Erythroblast (primary cell): Measurements from ENCODE around the gene ATG7.

Experiments used
- DNase-seq, 2 experiments: peaks; one replicate each; lab custom pipeline; 2025; lab: John Stamatoyannopoulos, UW
- GATA1 ChIP-seq: IDR thresholded peaks from 2 replicates; pipeline ENCODE4 v1.6.1; 2011; ENCODE audit warnings: low read depth, mild to moderate bottlenecking, control low read depth, low read length, moderate library complexity
- POLR2A ChIP-seq: IDR thresholded peaks from 2 replicates; pipeline ENCODE4 v1.6.1; 2011; ENCODE audit warnings: mild to moderate bottlenecking, low read length

The ATG7 gene

GRCh38 chr3:11272906-11273574 lies 843 bp downstream of the ATG7 start:
- no peak for TF ChIP-seq POLR2A
- no peak for TF ChIP-seq GATA1
- peak; percentile 25 to 52 for DNase-seq

GRCh38 chr3:11273891-11274291 lies 1.7 kb downstream of the ATG7 start:
- no peak for TF ChIP-seq POLR2A
- no peak for TF ChIP-seq GATA1
- no peak for DNase-seq

- no peak for TF ChIP-seq GATA1
- TF ChIP-seq POLR2A, result no peak
- no peak for DNase-seq
Observed at GRCh38 chr3:11274566-11275142, 2.5 kb downstream of the ATG7 start.

- DNase-seq, result no peak
- TF ChIP-seq POLR2A (no peak), GATA1 (no peak)
Observed at GRCh38 chr3:11275926-11276325, 3.7 kb downstream of the ATG7 start.

- no peak for DNase-seq
- TF ChIP-seq GATA1 (no peak), POLR2A (no peak)
Observed at GRCh38 chr3:11276901-11277300, 4.7 kb downstream of the ATG7 start.

GRCh38 chr3:11282250-11283138 lies 10.3 kb downstream of the ATG7 start:
- DNase-seq, result no peak
- no peak for TF ChIP-seq GATA1
- TF ChIP-seq POLR2A, result no peak

- DNase-seq, result no peak
Observed at GRCh38 chr3:11283139-11283475, 10.9 kb downstream of the ATG7 start.

GRCh38 chr3:11284011-11284410 lies 11.8 kb downstream of the ATG7 start:
- no peak for DNase-seq
- TF ChIP-seq POLR2A (no peak), GATA1 (no peak)

More at GRCh38 chr3:11283139-11283475, 10.9 kb downstream of the ATG7 start:
- TF ChIP-seq GATA1, result no peak

- TF ChIP-seq GATA1 (no peak), POLR2A (no peak)
- DNase-seq, result no peak
Observed at GRCh38 chr3:11285471-11285870, 13.3 kb downstream of the ATG7 start.

GRCh38 chr3:11287404-11287803 lies 15.2 kb downstream of the ATG7 start:
- TF ChIP-seq POLR2A (no peak), GATA1 (no peak)
- DNase-seq, result no peak

- TF ChIP-seq POLR2A, result no peak
- no peak for TF ChIP-seq GATA1
- no peak for DNase-seq
Observed at GRCh38 chr3:11288021-11288491, 15.9 kb downstream of the ATG7 start.

- peak in 1 of 2 experiments; percentile 19 for DNase-seq
- TF ChIP-seq GATA1 (no peak), POLR2A (no peak)
Observed at GRCh38 chr3:11288786-11289637, 16.8 kb downstream of the ATG7 start.

GRCh38 chr3:11289864-11290263 lies 17.7 kb downstream of the ATG7 start:
- no peak for TF ChIP-seq GATA1
- TF ChIP-seq POLR2A, result no peak
- DNase-seq, result no peak
